ENCODE data around the gene GTF2H4.

The GTF2H4 gene

DNA sequence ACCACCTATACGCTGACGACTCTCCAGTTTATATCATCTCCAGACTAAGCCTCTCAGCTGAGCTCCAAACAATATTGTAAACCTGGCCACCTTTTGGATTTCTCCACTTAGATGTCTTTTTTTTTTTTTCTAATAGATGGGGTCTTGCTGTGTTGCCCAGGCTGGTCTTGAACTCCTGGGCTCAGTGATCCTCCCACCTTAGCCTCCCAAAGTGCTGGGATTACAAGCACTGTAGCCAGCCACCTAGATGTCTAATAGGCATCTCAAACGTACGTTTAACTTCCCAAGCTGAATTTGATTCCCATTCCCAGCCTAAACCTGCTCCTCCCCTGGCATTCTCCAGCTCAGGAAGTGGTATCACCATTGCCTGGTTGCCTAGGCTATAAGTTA lies 18.5 kb upstream of the GTF2H4 start:
- no peaks in the 10 kb centered on the region for H3K27me3 ChIP-seq (ENCODE audit: control insufficient read depth, insufficient read depth, low read length, poor library complexity, severe bottlenecking)
- H3K36me3 ChIP-seq (ENCODE audit: control insufficient read depth, insufficient read depth, low read length) = peaks cover 55% of the 10 kb centered on the region
- H3K27ac ChIP-seq (ENCODE audit: insufficient read depth, low read depth, low read length, poor library complexity, severe bottlenecking) = no peak overlapping the region
- WGBS, 2 experiments = 81 to 83% methylated on average over 4 of the region's 4 CpGs
- no peaks in the 10 kb centered on the region for H3K9me3 ChIP-seq (ENCODE audit: control insufficient read depth, low read length)
- no peak overlapping the region for H3K4me3 ChIP-seq (ENCODE audit: insufficient read depth, low read depth, low read length)
- H3K4me1 ChIP-seq (ENCODE audit: control insufficient read depth, insufficient read depth, low read length) = peaks cover 34% of the 10 kb centered on the region

DNA sequence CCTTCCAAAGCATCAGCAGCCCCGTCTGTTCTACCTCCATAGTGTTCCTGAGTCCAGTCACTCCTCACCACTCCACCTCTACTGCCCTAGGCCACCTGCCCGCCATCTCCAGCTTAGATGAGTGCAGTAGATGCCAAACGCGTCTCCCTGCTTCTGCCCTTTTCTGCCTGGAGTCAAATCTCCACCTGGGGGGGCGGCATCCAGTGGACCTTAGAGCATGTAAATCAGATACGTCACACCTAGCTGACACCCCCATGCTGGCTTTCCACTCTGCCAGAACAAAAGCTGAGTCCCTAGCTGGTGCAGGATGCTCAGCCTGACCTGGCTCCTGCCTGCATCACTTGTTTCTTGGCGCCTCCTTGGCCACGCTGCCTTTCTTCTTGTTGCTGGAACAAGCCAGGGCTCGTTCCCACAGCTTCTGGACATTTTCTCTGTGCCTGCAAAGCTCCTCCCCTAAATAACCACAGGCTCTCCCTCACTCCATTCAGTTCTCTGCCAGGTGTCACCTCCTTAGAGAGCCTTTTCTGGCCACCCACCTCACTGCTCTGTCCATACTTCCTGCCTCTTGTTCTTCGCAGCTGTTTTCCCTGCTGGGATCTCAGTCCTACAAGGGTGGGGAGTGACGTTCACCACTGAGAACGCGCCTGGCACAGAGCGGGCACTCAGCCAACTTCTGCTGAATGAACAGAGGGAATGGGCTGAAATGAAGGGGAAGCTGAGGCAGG lies 17.9 kb upstream of the GTF2H4 start:
- WGBS, 2 experiments = 87 to 90% methylated on average over 14 of the region's 14 CpGs
- Histone ChIP-seq H3K4me3 (ENCODE audit: insufficient read depth, low read depth, low read length) (no peak overlapping the region), H3K4me1 (ENCODE audit: control insufficient read depth, insufficient read depth, low read length) (peaks cover 34% of the 10 kb centered on the region), H3K36me3 (ENCODE audit: control insufficient read depth, insufficient read depth, low read length) (peaks cover 59% of the 10 kb centered on the region), H3K9me3 (ENCODE audit: control insufficient read depth, low read length) (no peaks in the 10 kb centered on the region), H3K27me3 (ENCODE audit: control insufficient read depth, insufficient read depth, low read length, poor library complexity, severe bottlenecking) (no peaks in the 10 kb centered on the region), H3K27ac (ENCODE audit: insufficient read depth, low read depth, low read length, poor library complexity, severe bottlenecking) (no peak overlapping the region)

DNA sequence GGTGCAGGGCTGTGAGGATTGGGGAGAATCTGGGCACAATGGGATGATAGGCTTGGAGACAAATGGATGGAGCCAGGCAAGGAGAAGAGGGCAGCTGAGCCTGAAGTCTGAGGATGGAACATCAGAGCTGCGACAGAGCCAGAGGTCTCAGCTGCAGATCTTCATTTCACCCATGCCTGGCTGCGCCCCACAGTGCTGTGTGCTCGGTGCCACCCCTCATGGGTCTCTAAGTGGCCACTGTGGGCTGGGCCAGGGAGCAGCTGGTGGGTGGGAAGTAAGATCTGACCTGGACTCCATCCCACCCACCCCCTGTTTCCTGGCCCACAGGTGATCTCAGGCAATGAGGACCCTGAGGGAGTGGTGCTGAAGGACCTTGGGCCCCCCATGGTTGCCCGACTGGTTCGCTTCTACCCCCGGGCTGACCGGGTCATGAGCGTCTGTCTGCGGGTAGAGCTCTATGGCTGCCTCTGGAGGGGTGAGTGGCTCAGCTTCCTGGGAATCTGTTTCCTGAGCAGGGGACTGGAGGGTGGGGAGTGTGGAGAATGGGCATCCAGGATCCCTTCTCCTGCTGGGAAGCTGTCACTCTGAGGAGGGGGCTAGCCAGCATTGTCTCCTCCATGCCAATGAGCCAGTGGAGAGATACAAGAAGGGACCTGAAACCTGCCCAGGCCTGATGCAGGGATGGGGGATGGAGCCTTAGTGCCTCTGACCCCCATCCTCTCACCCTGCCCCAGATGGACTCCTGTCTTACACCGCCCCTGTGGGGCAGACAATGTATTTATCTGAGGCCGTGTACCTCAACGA lies 17.2 kb upstream of the GTF2H4 start:
- no peaks in the 10 kb centered on the region for H3K9me3 ChIP-seq (ENCODE audit: control insufficient read depth, low read length)
- H3K27ac ChIP-seq (ENCODE audit: insufficient read depth, low read depth, low read length, poor library complexity, severe bottlenecking) = no peak overlapping the region
- no peaks in the 10 kb centered on the region for H3K27me3 ChIP-seq (ENCODE audit: control insufficient read depth, insufficient read depth, low read length, poor library complexity, severe bottlenecking)
- peaks cover 67% of the 10 kb centered on the region for H3K36me3 ChIP-seq (ENCODE audit: control insufficient read depth, insufficient read depth, low read length)
- H3K4me1 ChIP-seq (ENCODE audit: control insufficient read depth, insufficient read depth, low read length) = peaks cover 38% of the 10 kb centered on the region
- no peak overlapping the region for H3K4me3 ChIP-seq (ENCODE audit: insufficient read depth, low read depth, low read length)
- 88% methylated on average over 12 of the region's 12 CpGs for WGBS, 2 experiments

DNA sequence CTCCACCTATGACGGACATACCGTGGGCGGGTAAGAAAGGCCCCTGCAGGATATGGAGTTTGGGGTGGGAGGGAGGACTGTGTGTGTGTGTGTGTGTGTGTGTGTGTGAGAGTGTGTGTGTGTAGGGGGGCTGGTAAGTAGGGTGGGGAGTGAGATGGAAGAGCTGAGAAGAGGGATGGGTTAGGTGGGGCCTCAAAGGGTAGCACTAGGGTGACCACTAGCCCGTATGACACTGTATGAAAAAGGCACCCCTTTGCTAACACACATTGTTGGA lies 16.6 kb upstream of the GTF2H4 start:
- Histone ChIP-seq H3K4me1 (ENCODE audit: control insufficient read depth, insufficient read depth, low read length) (peaks cover 38% of the 10 kb centered on the region), H3K27me3 (ENCODE audit: control insufficient read depth, insufficient read depth, low read length, poor library complexity, severe bottlenecking) (no peaks in the 10 kb centered on the region), H3K9me3 (ENCODE audit: control insufficient read depth, low read length) (no peaks in the 10 kb centered on the region), H3K4me3 (ENCODE audit: insufficient read depth, low read depth, low read length) (no peak overlapping the region), H3K27ac (ENCODE audit: insufficient read depth, low read depth, low read length, poor library complexity, severe bottlenecking) (no peak overlapping the region), H3K36me3 (ENCODE audit: control insufficient read depth, insufficient read depth, low read length) (peaks cover 71% of the 10 kb centered on the region)
- WGBS, 2 experiments = 95% methylated on average over 4 of the region's 4 CpGs

DNA sequence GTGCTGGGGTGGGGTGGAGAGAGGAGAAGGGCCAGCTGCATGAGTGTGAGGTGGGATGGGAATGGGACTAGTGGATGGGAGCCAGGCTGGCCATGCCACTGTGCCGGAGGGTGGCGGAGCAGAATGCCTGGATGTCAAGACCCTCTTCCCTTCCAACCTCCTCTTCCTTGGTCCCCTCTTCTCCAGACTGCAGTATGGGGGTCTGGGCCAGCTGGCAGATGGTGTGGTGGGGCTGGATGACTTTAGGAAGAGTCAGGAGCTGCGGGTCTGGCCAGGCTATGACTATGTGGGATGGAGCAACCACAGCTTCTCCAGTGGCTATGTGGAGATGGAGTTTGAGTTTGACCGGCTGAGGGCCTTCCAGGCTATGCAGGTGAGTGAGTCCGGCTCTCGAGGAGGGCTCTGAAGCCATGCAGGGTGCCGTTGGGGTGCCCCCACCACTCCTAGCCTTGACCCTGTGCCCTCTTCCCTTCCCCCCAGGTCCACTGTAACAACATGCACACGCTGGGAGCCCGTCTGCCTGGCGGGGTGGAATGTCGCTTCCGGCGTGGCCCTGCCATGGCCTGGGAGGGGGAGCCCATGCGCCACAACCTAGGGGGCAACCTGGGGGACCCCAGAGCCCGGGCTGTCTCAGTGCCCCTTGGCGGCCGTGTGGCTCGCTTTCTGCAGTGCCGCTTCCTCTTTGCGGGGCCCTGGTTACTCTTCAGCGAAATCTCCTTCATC lies 16.0 kb upstream of the GTF2H4 start:
- Histone ChIP-seq H3K9me3 (ENCODE audit: control insufficient read depth, low read length) (no peaks in the 10 kb centered on the region), H3K4me3 (ENCODE audit: insufficient read depth, low read depth, low read length) (no peak overlapping the region), H3K36me3 (ENCODE audit: control insufficient read depth, insufficient read depth, low read length) (peaks cover 77% of the 10 kb centered on the region), H3K27me3 (ENCODE audit: control insufficient read depth, insufficient read depth, low read length, poor library complexity, severe bottlenecking) (no peaks in the 10 kb centered on the region), H3K27ac (ENCODE audit: insufficient read depth, low read depth, low read length, poor library complexity, severe bottlenecking) (no peak overlapping the region), H3K4me1 (ENCODE audit: control insufficient read depth, insufficient read depth, low read length) (peaks cover 33% of the 10 kb centered on the region)
- 92 to 95% methylated on average over 21 of the region's 21 CpGs for WGBS, 2 experiments

DNA sequence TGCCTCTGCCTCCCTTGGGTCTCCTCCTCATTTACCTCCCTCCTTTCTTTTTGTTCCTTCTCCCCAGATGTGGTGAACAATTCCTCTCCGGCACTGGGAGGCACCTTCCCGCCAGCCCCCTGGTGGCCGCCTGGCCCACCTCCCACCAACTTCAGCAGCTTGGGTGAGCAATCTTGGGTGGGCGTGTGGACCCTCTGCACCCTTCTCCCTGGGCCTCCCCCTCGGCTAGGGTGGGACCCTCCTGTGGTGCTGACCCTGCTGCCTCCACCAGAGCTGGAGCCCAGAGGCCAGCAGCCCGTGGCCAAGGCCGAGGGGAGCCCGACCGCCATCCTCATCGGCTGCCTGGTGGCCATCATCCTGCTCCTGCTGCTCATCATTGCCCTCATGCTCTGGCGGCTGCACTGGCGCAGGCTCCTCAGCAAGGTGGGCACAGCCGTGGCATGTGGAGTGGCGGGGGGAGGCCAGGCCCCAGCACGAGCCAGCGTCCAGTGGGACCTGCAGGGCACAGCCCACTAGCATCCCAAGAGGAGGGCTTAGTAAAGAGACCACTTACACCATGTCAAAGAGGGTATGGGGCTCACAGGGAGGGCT lies 14.9 kb upstream of the GTF2H4 start:
- no peak overlapping the region for H3K4me3 ChIP-seq (ENCODE audit: insufficient read depth, low read depth, low read length)
- H3K4me1 ChIP-seq (ENCODE audit: control insufficient read depth, insufficient read depth, low read length) = peaks cover 26% of the 10 kb centered on the region
- H3K27me3 ChIP-seq (ENCODE audit: control insufficient read depth, insufficient read depth, low read length, poor library complexity, severe bottlenecking) = no peaks in the 10 kb centered on the region
- H3K27ac ChIP-seq (ENCODE audit: insufficient read depth, low read depth, low read length, poor library complexity, severe bottlenecking) = no peak overlapping the region
- H3K36me3 ChIP-seq (ENCODE audit: control insufficient read depth, insufficient read depth, low read length) = peaks cover 84% of the 10 kb centered on the region
- WGBS, 2 experiments = 88 to 89% methylated on average over 16 of the region's 16 CpGs
- no peaks in the 10 kb centered on the region for H3K9me3 ChIP-seq (ENCODE audit: control insufficient read depth, low read length)

DNA sequence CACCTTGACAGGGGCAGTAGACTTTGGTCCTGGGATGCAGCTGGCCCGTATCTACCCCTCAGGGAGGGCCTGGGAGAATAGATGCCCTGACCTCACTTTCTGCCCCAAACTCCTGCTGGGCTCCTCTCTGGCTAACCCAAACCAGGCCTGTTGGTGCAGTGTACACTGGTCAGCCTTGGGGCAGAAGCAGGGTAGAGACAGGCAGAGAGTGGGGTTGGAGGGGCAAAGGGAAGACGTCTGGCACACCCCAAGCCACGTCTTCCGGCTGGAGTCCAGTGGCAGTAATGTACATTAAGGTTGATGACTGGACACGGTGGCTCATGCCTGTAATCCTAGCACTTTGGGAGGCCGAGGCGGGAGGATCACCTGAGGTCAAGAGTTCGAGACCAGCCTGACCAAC lies 14.3 kb upstream of the GTF2H4 start:
- WGBS, 2 experiments = 95% methylated on average over 8 of the region's 8 CpGs
- Histone ChIP-seq H3K27ac (ENCODE audit: insufficient read depth, low read depth, low read length, poor library complexity, severe bottlenecking) (no peak overlapping the region), H3K4me1 (ENCODE audit: control insufficient read depth, insufficient read depth, low read length) (peaks cover 26% of the 10 kb centered on the region), H3K27me3 (ENCODE audit: control insufficient read depth, insufficient read depth, low read length, poor library complexity, severe bottlenecking) (no peaks in the 10 kb centered on the region), H3K4me3 (ENCODE audit: insufficient read depth, low read depth, low read length) (no peak overlapping the region), H3K9me3 (ENCODE audit: control insufficient read depth, low read length) (no peaks in the 10 kb centered on the region), H3K36me3 (ENCODE audit: control insufficient read depth, insufficient read depth, low read length) (peaks cover 87% of the 10 kb centered on the region)

DNA sequence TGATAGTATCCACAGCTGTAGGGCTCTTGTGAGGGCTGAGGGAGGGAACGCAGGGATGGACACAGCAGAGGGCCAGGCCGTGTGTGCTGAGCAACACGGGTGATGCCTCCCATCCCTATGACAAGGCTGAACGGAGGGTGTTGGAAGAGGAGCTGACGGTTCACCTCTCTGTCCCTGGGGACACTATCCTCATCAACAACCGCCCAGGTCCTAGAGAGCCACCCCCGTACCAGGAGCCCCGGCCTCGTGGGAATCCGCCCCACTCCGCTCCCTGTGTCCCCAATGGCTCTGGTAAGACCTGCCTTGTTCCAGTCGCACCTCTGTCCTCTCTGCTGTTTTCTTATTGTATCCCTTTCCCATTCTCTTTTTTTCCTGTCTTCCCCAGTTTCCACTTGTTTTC lies 13.6 kb upstream of the GTF2H4 start:
- WGBS, 2 experiments = 95 to 96% methylated on average over 12 of the region's 12 CpGs
- Histone ChIP-seq H3K27ac (ENCODE audit: insufficient read depth, low read depth, low read length, poor library complexity, severe bottlenecking) (no peak overlapping the region), H3K4me1 (ENCODE audit: control insufficient read depth, insufficient read depth, low read length) (peaks cover 26% of the 10 kb centered on the region), H3K9me3 (ENCODE audit: control insufficient read depth, low read length) (no peaks in the 10 kb centered on the region), H3K27me3 (ENCODE audit: control insufficient read depth, insufficient read depth, low read length, poor library complexity, severe bottlenecking) (no peaks in the 10 kb centered on the region), H3K4me3 (ENCODE audit: insufficient read depth, low read depth, low read length) (no peak overlapping the region), H3K36me3 (ENCODE audit: control insufficient read depth, insufficient read depth, low read length) (peaks cover 86% of the 10 kb centered on the region)

DNA sequence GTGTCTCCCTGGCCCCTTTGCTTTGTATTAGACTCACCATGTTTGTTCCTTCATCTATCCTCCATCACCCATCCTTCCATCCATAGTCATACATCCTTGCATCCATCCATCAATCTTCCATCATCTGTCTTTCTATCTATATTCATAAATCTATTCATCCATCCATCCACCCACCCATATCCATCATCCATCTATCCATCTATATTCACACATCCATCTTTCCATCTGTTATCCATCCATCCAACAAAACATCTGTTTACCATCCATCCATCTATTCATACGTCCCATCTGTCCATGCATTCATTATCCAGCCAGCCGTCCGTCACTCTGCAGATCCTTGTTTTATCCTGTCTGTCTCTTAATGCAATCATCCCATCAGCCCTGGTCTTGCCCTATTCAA lies 13.1 kb upstream of the GTF2H4 start:
- WGBS, 2 experiments = 88 to 94% methylated on average over 3 of the region's 3 CpGs
- Histone ChIP-seq H3K27ac (ENCODE audit: insufficient read depth, low read depth, low read length, poor library complexity, severe bottlenecking) (no peak overlapping the region), H3K4me1 (ENCODE audit: control insufficient read depth, insufficient read depth, low read length) (peaks cover 24% of the 10 kb centered on the region), H3K36me3 (ENCODE audit: control insufficient read depth, insufficient read depth, low read length) (peaks cover 83% of the 10 kb centered on the region), H3K4me3 (ENCODE audit: insufficient read depth, low read depth, low read length) (no peak overlapping the region), H3K27me3 (ENCODE audit: control insufficient read depth, insufficient read depth, low read length, poor library complexity, severe bottlenecking) (no peaks in the 10 kb centered on the region), H3K9me3 (ENCODE audit: control insufficient read depth, low read length) (no peaks in the 10 kb centered on the region)

DNA sequence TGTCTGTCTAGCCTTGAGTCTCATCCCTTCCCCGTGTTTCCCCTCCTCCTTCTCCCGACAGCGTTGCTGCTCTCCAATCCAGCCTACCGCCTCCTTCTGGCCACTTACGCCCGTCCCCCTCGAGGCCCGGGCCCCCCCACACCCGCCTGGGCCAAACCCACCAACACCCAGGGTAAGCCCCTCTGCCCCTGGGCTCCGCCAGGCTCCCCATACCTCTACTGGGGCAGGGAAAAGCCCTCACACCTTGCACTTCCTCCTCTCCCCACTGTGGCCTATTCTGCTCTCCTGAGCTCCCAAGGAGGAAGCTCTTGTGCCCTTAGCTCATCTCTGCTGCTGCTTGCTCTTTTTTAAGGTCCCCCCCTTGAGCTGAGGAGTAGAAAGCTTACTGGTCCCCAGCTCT lies 12.7 kb upstream of the GTF2H4 start:
- Histone ChIP-seq H3K4me1 (ENCODE audit: control insufficient read depth, insufficient read depth, low read length) (peaks cover 20% of the 10 kb centered on the region), H3K36me3 (ENCODE audit: control insufficient read depth, insufficient read depth, low read length) (peaks cover 79% of the 10 kb centered on the region), H3K27me3 (ENCODE audit: control insufficient read depth, insufficient read depth, low read length, poor library complexity, severe bottlenecking) (no peaks in the 10 kb centered on the region), H3K4me3 (ENCODE audit: insufficient read depth, low read depth, low read length) (no peak overlapping the region), H3K27ac (ENCODE audit: insufficient read depth, low read depth, low read length, poor library complexity, severe bottlenecking) (no peak overlapping the region), H3K9me3 (ENCODE audit: control insufficient read depth, low read length) (no peaks in the 10 kb centered on the region)
- 89 to 92% methylated on average over 10 of the region's 10 CpGs for WGBS, 2 experiments

Measured in ectodermal cell (in vitro differentiated cells).